Measurements from ENCODE around the gene PCDHGB5.
A peak's percentile ranks its signal among the peaks of the same experiment; 100 is the strongest.

DNA sequence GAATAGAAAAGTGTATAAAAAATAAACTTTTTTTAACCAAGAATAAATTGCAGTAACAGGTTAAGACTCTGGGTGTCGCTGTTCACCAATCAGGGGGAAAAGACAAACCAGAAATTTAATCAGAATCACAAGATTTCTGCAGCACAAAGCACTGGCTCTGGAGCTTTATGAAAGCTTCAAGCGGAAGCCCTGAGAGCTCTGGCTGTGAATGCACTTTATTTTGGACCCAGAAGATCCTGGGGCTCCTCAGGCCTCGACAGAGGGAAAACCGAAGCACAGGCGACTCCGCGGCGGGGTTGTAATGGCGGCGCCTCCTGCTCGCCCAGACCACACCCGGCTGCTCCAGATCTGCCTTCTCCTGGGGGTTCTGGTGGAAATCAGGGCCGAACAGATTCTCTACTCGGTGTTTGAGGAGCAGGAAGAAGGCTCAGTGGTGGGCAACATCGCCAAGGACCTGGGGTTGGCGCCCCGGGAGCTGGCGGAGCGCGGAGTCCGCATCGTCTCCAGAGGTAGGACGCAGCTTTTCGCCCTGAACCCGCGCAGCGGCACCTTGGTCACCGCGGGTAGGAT, 42.8 kb upstream of the PCDHGB5 start, which contains the start of gene PCDHGA4:
- TF ChIP-seq, protein P1, sequence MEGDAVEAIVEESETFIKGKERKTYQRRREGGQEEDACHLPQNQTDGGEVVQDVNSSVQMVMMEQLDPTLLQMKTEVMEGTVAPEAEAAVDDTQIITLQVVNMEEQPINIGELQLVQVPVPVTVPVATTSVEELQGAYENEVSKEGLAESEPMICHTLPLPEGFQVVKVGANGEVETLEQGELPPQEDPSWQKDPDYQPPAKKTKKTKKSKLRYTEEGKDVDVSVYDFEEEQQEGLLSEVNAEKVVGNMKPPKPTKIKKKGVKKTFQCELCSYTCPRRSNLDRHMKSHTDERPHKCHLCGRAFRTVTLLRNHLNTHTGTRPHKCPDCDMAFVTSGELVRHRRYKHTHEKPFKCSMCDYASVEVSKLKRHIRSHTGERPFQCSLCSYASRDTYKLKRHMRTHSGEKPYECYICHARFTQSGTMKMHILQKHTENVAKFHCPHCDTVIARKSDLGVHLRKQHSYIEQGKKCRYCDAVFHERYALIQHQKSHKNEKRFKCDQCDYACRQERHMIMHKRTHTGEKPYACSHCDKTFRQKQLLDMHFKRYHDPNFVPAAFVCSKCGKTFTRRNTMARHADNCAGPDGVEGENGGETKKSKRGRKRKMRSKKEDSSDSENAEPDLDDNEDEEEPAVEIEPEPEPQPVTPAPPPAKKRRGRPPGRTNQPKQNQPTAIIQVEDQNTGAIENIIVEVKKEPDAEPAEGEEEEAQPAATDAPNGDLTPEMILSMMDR (IDR thresholded peaks at IDR 0.05), result peak in 4 of 5 experiments; percentile 13 to 27 (median 18)
- TF ChIP-seq POLR2A (IDR thresholded peaks at IDR 0.05) (no peak), EP300 (IDR thresholded peaks at IDR 0.05) (no peak)

Measured in tibial nerve (tissue), 4 donors.